HEK293 (cell line): Measurements from ENCODE around the gene AURKB.
A peak's percentile ranks its signal among the peaks of the same experiment; 100 is the strongest.
"Not testable (repeated sequence)": the region's sequence is repeated elsewhere in the genome, so short reads cannot be mapped to it uniquely, and the experiment has no call there.

ENCODE experiments used
- CTCF ChIA-PET: fragments of 350-600 bp; formaldehyde crosslinking; extraction: SDS; loops from one replicate; lab custom pipeline; 2021; ENCODE audit warnings: antibody characterized with exemption; lab: Yijun Ruan, JAX
- POLR2A ChIA-PET: fragments of 300-600 bp; formaldehyde crosslinking; extraction: SDS; loops from one replicate; lab custom pipeline; 2020; ENCODE audit warnings: antibody characterized with exemption, inconsistent platforms; lab: Yijun Ruan, JAX
- H3K27ac ChIP-seq: fragments of 200-500 bp; sonication (Bioruptor generic); 2 replicates; pipeline ENCODE4 v1.5.1; 2014; ENCODE audit warnings: low read depth, low read length, control low read depth, inconsistent platforms; ENCODE audit errors: extremely low read depth
- H3K36me3 ChIP-seq, 2 experiments: fragments of 200-500 bp in 1 of 2; sonication (Bioruptor generic) in 1 of 2; 1 replicate in 1 of 2; 2 replicates in 1 of 2; pipeline ENCODE4 v1.5.1; 2014 to 2017; ENCODE audit warnings: inconsistent platforms in 2 of 2, low read length in 2 of 2; ENCODE audit not compliant: control insufficient read depth in 2 of 2, insufficient read depth in 1 of 2
- H3K4me1 ChIP-seq: fragments of 200-500 bp; sonication (Bioruptor generic); 2 replicates; pipeline ENCODE4 v1.5.1; 2014; ENCODE audit warnings: mild to moderate bottlenecking, low read length, inconsistent platforms; ENCODE audit not compliant: control insufficient read depth, insufficient read depth
- H3K4me3 ChIP-seq: 2 replicates; pipeline ENCODE4 v1.5.1; 2011; ENCODE audit warnings: low read depth, mild to moderate bottlenecking, control low read depth, low read length, moderate library complexity
- H3K9me3 ChIP-seq: fragments of 200-500 bp; sonication (Bioruptor generic); 2 replicates; pipeline ENCODE4 v1.5.1; 2014; ENCODE audit warnings: low read depth, low read length, inconsistent platforms; ENCODE audit not compliant: control insufficient read depth, insufficient read depth
- EGR2 ChIP-seq: fragments of 450-650 bp; formaldehyde crosslinking; IDR thresholded peaks from 2 replicates; pipeline ENCODE4 v1.5.1; 2016; ENCODE audit warnings: low read depth, missing biosample characterization, missing genetic modification characterization
- HOXD13 ChIP-seq: sonication (generic); formaldehyde crosslinking; IDR thresholded peaks from 2 replicates; pipeline ENCODE4 v1.8.0; 2022; ENCODE audit warnings: missing genetic modification reagents, borderline replicate concordance
- KLF9 ChIP-seq: fragments of 450-650 bp; formaldehyde crosslinking; IDR thresholded peaks from 2 replicates; pipeline ENCODE4 v1.5.1; 2016; ENCODE audit warnings: missing biosample characterization, missing genetic modification characterization, low read depth
- MYNN ChIP-seq: fragments of 450-650 bp; formaldehyde crosslinking; IDR thresholded peaks from 2 replicates; pipeline ENCODE4 v1.5.1; 2016; ENCODE audit warnings: missing biosample characterization, missing genetic modification characterization, borderline replicate concordance
- MZF1 ChIP-seq: fragments of 450-650 bp; formaldehyde crosslinking; IDR thresholded peaks from 2 replicates; pipeline ENCODE4 v1.5.1; 2017; ENCODE audit warnings: missing biosample characterization, missing genetic modification characterization, borderline replicate concordance
- SETDB1 ChIP-seq: IDR thresholded peaks from one replicate; pipeline ENCODE4 v1.6.1; 2017; ENCODE audit warnings: mild to moderate bottlenecking, low read length, moderate library complexity, mixed read lengths; ENCODE audit not compliant: insufficient read length
- ZFP3 ChIP-seq: fragments of 450-650 bp; formaldehyde crosslinking; IDR thresholded peaks from 2 replicates; pipeline ENCODE4 v1.5.1; 2016; ENCODE audit warnings: low read depth, missing biosample characterization, missing genetic modification characterization
- ZIC2 ChIP-seq: fragments of 450-650 bp; formaldehyde crosslinking; IDR thresholded peaks from 2 replicates; pipeline ENCODE4 v1.5.1; 2016; ENCODE audit warnings: missing biosample characterization, missing genetic modification characterization
- ZNF114 ChIP-seq: fragments of 450-650 bp; formaldehyde crosslinking; IDR thresholded peaks from 2 replicates; pipeline ENCODE4 v1.5.0; 2017; ENCODE audit warnings: missing biosample characterization, missing genetic modification characterization
- ZNF155 ChIP-seq: fragments of 450-650 bp; formaldehyde crosslinking; IDR thresholded peaks from 2 replicates; pipeline ENCODE4 v1.5.1; 2016; ENCODE audit warnings: missing biosample characterization, missing genetic modification characterization
- ZNF223 ChIP-seq: fragments of 450-650 bp; formaldehyde crosslinking; IDR thresholded peaks from 2 replicates; pipeline ENCODE4 v1.5.1; 2016; ENCODE audit warnings: missing biosample characterization, missing genetic modification characterization
- ZNF239 ChIP-seq: fragments of 450-650 bp; formaldehyde crosslinking; IDR thresholded peaks from 2 replicates; pipeline ENCODE4 v1.5.1; 2016; ENCODE audit warnings: missing biosample characterization, missing genetic modification characterization
- ZNF394 ChIP-seq: fragments of 450-650 bp; formaldehyde crosslinking; IDR thresholded peaks from 2 replicates; pipeline ENCODE4 v1.5.1; 2016; ENCODE audit warnings: missing biosample characterization, missing genetic modification characterization, mild to moderate bottlenecking, moderate library complexity, borderline replicate concordance
- ZNF521 ChIP-seq: fragments of 450-650 bp; formaldehyde crosslinking; IDR thresholded peaks from 2 replicates; pipeline ENCODE4 v1.5.1; 2017; ENCODE audit warnings: missing biosample characterization, mild to moderate bottlenecking, missing genetic modification characterization
- ZNF560 ChIP-seq: fragments of 450-650 bp; formaldehyde crosslinking; IDR thresholded peaks from 2 replicates; pipeline ENCODE4 v1.5.1; 2017; ENCODE audit warnings: missing biosample characterization, missing genetic modification characterization, borderline replicate concordance
- ZNF670 ChIP-seq: fragments of 450-650 bp; formaldehyde crosslinking; IDR thresholded peaks from 2 replicates; pipeline ENCODE4 v1.5.1; 2016; ENCODE audit warnings: missing biosample characterization, missing genetic modification characterization, low read depth
- ZSCAN16 ChIP-seq: fragments of 450-650 bp; formaldehyde crosslinking; IDR thresholded peaks from 2 replicates; pipeline ENCODE4 v1.5.1; 2016; ENCODE audit warnings: missing biosample characterization, missing genetic modification characterization
- ZSCAN23 ChIP-seq: fragments of 450-650 bp; formaldehyde crosslinking; IDR thresholded peaks from 2 replicates; pipeline ENCODE4 v1.5.1; 2016; ENCODE audit warnings: missing biosample characterization, missing genetic modification characterization
- TF ChIP-seq, protein P1 (sequence below): fragments of 450-650 bp; formaldehyde crosslinking; IDR thresholded peaks from 2 replicates; pipeline ENCODE4 v1.5.1; 2016; ENCODE audit warnings: missing biosample characterization, missing genetic modification characterization
- TF ChIP-seq, protein P2 (sequence below): fragments of 450-650 bp; formaldehyde crosslinking; IDR thresholded peaks from 2 replicates; pipeline ENCODE4 v1.5.1; 2016; ENCODE audit warnings: missing biosample characterization, missing genetic modification characterization
- TF ChIP-seq, protein P3 (sequence below): fragments of 450-650 bp; formaldehyde crosslinking; IDR thresholded peaks from 2 replicates; pipeline ENCODE4 v1.5.1; 2016; ENCODE audit warnings: missing biosample characterization, missing genetic modification characterization

The AURKB gene

DNA sequence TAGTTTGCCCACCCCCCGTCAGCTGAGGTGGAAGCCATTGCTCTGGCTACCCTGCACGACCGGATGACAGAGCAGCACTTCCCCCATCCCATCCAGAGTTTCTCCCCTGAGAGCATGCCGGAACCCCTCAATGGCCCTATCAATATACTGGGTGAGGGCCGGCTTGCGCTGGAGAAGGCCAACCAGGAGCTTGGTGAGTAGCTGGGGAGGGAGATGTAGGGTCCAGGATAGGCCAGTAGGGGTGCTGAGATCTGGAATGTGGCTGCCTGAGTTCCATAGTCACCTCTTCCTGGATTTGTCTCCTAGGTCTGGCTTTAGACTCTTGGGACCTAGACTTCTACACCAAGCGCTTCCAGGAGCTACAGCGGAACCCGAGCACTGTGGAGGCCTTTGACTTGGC, 45.1 kb upstream of the AURKB start (continued):
- TF ChIP-seq, protein P1, sequence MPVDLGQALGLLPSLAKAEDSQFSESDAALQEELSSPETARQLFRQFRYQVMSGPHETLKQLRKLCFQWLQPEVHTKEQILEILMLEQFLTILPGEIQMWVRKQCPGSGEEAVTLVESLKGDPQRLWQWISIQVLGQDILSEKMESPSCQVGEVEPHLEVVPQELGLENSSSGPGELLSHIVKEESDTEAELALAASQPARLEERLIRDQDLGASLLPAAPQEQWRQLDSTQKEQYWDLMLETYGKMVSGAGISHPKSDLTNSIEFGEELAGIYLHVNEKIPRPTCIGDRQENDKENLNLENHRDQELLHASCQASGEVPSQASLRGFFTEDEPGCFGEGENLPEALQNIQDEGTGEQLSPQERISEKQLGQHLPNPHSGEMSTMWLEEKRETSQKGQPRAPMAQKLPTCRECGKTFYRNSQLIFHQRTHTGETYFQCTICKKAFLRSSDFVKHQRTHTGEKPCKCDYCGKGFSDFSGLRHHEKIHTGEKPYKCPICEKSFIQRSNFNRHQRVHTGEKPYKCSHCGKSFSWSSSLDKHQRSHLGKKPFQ (tag by site-specific recombination) = no peak
- no peak for TF ChIP-seq MZF1
- no peak for TF ChIP-seq SETDB1
- no peak for TF ChIP-seq ZNF239 (tag by site-specific recombination)

DNA sequence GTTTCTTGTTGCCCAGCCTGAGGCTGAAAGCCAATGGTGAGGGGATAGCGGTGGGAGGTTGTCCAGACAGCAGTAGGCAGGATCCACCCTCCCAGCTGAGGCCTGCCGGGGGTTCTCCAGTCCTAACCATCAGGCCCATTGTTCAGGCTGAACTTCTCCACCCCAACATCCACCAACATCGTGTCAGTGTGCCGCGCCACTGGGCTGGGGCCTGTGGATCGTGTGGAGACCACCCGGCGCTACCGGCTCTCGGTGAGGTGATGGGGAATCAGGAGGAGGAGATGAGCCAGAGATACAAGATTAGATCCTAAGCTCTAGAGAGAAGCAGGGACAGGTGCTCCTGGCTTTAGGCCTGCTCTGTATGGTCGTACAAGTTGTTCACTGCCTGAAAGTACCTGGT, 44.5 kb upstream of the AURKB start:
- TF ChIP-seq, protein P2, sequence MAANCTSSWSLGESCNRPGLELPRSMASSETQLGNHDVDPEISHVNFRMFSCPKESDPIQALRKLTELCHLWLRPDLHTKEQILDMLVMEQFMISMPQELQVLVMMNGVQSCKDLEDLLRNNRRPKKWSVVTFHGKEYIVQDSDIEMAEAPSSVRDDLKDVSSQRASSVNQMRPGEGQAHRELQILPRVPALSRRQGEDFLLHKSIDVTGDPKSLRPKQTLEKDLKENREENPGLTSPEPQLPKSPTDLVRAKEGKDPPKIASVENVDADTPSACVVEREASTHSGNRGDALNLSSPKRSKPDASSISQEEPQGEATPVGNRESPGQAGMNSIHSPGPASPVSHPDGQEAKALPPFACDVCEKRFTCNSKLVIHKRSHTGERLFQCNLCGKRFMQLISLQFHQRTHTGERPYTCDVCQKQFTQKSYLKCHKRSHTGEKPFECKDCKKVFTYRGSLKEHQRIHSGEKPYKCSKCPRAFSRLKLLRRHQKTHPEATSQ (tag by site-specific recombination) = no peak
- no peak for TF ChIP-seq ZSCAN23 (tag by site-specific recombination)
- TF ChIP-seq ZNF114 (tag by site-specific recombination) = no peak
- TF ChIP-seq HOXD13 (CRISPR knock-in tag) = no peak
- TF ChIP-seq KLF9 (tag by site-specific recombination) = no peak
- TF ChIP-seq ZNF223 (tag by site-specific recombination) = no peak
- TF ChIP-seq ZFP3 (tag by site-specific recombination) = no peak
- no peak for TF ChIP-seq ZNF155
- TF ChIP-seq ZNF560 (tag by site-specific recombination) = no peak
- TF ChIP-seq MYNN (tag by site-specific recombination) = no peak
- no peak for TF ChIP-seq ZIC2 (tag by site-specific recombination)
- TF ChIP-seq ZNF670 = no peak
- no peak for TF ChIP-seq EGR2 (tag by site-specific recombination)
- TF ChIP-seq ZSCAN16 (tag by site-specific recombination) = no peak
- TF ChIP-seq ZNF394 (tag by site-specific recombination) = no peak
- TF ChIP-seq ZNF521 (tag by site-specific recombination) = no peak
- CTCF ChIA-PET = interaction anchor here (0.5 kb wide), 1 partner anchor 11 kb away, joined by 3 read pairs; no protein-coding TSS in a partner anchor
- POLR2A ChIA-PET = interaction anchor here (0.6 to 1.5 kb wide), 2 partner anchors 15 to 33 kb away, joined by 4 to 5 read pairs; no protein-coding TSS in a partner anchor
- H3K4me1 ChIP-seq = peaks cover 5% of the 10 kb centered on the region
- H3K36me3 ChIP-seq = peaks cover 23 to 56% of the 10 kb centered on the region in 2 experiments
- H3K9me3 ChIP-seq = no peaks in the 10 kb centered on the region
- H3K4me3 ChIP-seq = no peak overlapping the region
- no peak overlapping the region for H3K27ac ChIP-seq

DNA sequence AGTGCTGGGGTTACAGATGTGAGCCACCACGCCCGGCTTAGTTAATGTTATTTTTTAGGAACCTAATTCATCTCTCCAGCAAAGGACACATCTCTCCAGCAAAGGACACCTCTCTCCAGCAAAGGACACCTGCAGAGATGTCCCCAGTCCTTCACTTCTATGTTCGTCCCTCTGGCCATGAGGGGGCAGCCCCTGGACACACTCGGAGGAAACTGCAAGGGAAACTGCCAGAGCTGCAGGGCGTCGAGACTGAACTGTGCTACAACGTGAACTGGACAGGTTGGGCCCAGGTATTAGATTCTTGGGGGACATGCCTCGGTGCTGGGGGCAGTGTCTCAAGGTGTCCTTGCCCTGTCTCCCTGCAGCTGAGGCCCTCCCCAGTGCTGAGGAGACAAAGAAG, 43.4 kb upstream of the AURKB start:
- Histone ChIP-seq H3K36me3 (peaks cover 12 to 48% of the 10 kb centered on the region in 2 experiments), H3K9me3 (no peaks in the 10 kb centered on the region), H3K4me1 (peaks cover 6% of the 10 kb centered on the region), H3K27ac (no peak overlapping the region), H3K4me3 (no peak overlapping the region)
- POLR2A ChIA-PET = no interaction called here
- CTCF ChIA-PET = no interaction called here
- TF ChIP-seq, protein P3, sequence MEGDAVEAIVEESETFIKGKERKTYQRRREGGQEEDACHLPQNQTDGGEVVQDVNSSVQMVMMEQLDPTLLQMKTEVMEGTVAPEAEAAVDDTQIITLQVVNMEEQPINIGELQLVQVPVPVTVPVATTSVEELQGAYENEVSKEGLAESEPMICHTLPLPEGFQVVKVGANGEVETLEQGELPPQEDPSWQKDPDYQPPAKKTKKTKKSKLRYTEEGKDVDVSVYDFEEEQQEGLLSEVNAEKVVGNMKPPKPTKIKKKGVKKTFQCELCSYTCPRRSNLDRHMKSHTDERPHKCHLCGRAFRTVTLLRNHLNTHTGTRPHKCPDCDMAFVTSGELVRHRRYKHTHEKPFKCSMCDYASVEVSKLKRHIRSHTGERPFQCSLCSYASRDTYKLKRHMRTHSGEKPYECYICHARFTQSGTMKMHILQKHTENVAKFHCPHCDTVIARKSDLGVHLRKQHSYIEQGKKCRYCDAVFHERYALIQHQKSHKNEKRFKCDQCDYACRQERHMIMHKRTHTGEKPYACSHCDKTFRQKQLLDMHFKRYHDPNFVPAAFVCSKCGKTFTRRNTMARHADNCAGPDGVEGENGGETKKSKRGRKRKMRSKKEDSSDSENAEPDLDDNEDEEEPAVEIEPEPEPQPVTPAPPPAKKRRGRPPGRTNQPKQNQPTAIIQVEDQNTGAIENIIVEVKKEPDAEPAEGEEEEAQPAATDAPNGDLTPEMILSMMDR (tag by site-specific recombination) = peak; percentile 24; the same call in 1 of the 2 replicates
- no peak for TF ChIP-seq ZSCAN16 (tag by site-specific recombination)

DNA sequence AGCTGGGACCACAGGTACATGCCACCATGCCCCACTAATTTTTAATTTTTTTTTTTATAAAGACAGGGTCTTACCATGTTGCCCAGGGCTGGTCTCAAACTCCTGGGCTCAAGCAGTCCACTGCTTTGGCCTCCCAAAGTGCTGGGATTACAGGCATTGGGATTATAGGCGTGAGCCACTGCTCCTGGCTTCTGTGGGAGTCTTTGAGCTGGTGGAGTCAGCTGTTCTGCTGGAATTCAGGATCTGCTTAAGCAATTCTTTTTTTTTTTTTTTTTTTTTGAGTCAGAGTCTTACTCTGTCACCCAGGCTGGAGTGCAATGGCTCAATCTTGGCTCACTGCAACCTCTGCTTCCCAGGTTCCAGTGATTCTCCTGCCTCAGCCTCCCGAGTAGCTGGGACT, 41.0 kb upstream of the AURKB start:
- POLR2A ChIA-PET = interaction anchor here (0.8 kb wide), 1 partner anchor 37 kb away, joined by 3 read pairs; the partner anchor contains the start of gene RANGRF
- CTCF ChIA-PET = interaction anchor here (0.6 to 1.3 kb wide), 3 partner anchors 192 to 487 kb away, joined by 3 to 6 read pairs (median 3); no protein-coding TSS in a partner anchor
- not testable (repeated sequence) for H3K4me3 ChIP-seq, H3K27ac ChIP-seq, H3K9me3 ChIP-seq, H3K4me1 ChIP-seq
- peaks cover 5 to 27% of the 10 kb centered on the region in 2 experiments for H3K36me3 ChIP-seq
